BLaER1 (cell line): Measurements from ENCODE around the gene CFAP58.

Experiments
- H3K27ac ChIP-seq: shearing (Covaris generic); formaldehyde crosslinking; 2 replicates; pipeline ENCODE4 v1.8.1; 2022
- H3K27me3 ChIP-seq: shearing (Covaris generic); formaldehyde crosslinking; 2 replicates; pipeline ENCODE4 v1.8.1; 2022
- H3K36me3 ChIP-seq: shearing (Covaris generic); formaldehyde crosslinking; 2 replicates; pipeline ENCODE4 v1.8.1; 2022
- H3K4me1 ChIP-seq: shearing (Covaris generic); formaldehyde crosslinking; 2 replicates; pipeline ENCODE4 v1.8.1; 2022
- H3K4me2 ChIP-seq: shearing (Covaris generic); formaldehyde crosslinking; 2 replicates; pipeline ENCODE4 v1.8.1; 2022
- H3K4me3 ChIP-seq: shearing (Covaris generic); formaldehyde crosslinking; 2 replicates; pipeline ENCODE4 v1.8.1; 2022
- H3K9ac ChIP-seq: shearing (Covaris generic); formaldehyde crosslinking; 2 replicates; pipeline ENCODE4 v1.8.1; 2022
- H3K9me3 ChIP-seq: shearing (Covaris generic); formaldehyde crosslinking; 2 replicates; pipeline ENCODE4 v1.8.1; 2022
- H4K20me1 ChIP-seq: shearing (Covaris generic); formaldehyde crosslinking; 2 replicates; pipeline ENCODE4 v1.8.1; 2022
- Cebpa-rat ChIP-seq: shearing (Covaris generic); IDR thresholded peaks from 2 replicates; pipeline ENCODE4 v1.8.1; 2022

CFAP58 gene

DNA sequence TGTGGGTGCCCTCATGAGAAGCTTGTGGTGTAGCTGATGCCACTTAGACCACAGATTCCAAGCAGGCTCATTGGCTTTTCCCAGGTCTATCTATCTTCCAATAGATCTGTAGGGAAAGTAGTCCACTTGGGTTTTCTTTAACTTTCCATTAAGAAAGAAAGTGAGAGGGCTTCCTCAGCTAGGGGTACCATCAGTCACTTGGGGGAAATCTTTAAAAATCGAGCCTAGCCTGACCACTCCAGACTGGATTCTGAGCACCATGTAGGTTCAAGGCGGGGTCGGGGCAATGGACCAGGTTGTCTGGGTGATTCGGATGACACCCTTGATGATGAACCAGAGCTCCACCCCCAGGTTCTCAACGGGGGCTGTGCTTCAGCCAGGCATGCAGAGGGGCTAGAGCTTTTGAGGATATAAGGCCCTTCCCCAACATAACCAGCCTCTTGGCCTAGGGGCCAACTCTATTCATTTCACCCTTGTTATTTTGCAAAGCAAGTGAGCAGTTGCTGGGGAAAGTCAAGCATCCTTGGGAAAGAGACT, 42.4 kb upstream of the CFAP58 start:
- Histone ChIP-seq H3K4me1 (peaks cover 38% of the 10 kb centered on the region), H3K4me3 (no peak overlapping the region), H3K27ac (no peak overlapping the region), H3K9ac (no peak overlapping the region), H3K36me3 (peaks cover 65% of the 10 kb centered on the region), H4K20me1 (peaks cover 90% of the 10 kb centered on the region), H3K27me3 (no peaks in the 10 kb centered on the region), H3K4me2 (no peak overlapping the region), H3K9me3 (no peaks in the 10 kb centered on the region)
- no peak for TF ChIP-seq Cebpa-rat

DNA sequence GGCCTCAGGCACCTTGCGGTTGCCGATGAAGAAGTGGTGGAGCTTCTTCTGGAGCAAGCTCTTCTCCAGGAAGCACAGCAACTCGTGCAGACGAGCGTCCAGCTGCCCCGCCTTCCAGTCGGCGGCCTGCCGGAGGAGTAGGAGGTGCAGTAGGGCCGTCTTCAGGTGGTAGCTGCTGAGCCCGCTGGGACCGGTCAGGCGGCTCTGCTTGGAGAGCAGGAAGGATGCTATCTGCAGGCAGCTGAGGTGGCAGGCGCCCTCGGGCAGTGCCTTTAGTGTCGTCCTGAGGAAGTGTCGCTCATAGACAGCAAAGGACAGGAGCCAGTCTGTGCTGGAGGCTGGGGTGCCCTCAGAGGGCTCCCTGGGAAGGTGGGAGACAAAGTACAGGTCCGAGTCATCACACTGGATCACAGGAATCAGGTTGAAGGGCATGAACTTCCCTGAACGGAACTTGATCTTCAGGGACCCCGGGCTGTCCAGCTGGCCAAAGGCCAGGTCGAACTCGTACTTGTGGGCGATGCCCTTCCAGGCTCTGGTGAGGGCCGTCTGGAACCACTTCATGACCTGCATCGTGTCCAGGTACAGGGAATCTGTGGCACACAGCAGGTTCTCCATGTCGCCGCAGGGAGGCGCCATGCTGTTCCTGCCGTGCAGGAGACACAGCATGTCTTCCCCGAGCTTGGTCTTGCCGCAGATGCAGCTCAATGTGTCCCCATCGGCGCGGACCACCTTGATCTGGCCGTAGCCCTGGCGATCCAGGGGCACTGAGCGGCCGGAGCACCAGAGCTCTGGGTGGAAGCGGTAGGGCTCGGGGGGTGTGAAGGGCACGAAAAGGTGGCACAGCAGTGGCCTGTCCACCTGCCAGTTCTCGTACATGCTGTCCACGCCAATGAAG, 38.8 kb upstream of the CFAP58 start:
- H3K36me3 ChIP-seq: peaks cover 93% of the 10 kb centered on the region

DNA sequence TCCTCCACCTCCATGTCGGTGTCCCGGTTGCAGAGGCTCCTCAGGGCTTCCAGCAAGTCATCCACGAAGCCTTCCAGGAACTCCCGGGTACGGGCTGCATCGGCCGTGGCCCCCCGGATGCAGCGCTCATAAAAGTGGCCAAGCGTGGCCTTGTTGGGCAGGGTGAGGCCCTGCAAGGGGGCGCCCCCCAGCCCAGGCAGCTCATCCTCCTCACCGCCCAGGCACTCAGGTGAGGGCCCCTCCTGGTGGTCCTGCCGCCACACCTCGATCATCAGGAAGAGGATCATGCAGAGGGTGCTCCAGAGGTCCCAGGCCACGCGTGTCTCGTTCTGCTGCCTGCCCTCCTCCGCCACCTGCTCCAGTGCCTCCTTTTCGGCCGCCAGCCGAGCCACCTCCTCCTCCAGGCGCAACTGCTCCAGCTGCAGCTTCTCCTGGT, 38.1 kb upstream of the CFAP58 start:
- peaks cover 88% of the 10 kb centered on the region for H3K36me3 ChIP-seq

More for the DNA sequence above, 38.8 kb upstream of the CFAP58 start:
- H3K4me1 ChIP-seq: peaks cover 50% of the 10 kb centered on the region
- TF ChIP-seq Cebpa-rat: no peak
- H3K4me3 ChIP-seq: no peak overlapping the region
- no peaks in the 10 kb centered on the region for H3K27me3 ChIP-seq
- H3K9me3 ChIP-seq: no peaks in the 10 kb centered on the region
- H3K27ac ChIP-seq: no peak overlapping the region
- no peak overlapping the region for H3K9ac ChIP-seq
- H3K4me2 ChIP-seq: no peak overlapping the region
- H4K20me1 ChIP-seq: peaks cover 100% of the 10 kb centered on the region

DNA sequence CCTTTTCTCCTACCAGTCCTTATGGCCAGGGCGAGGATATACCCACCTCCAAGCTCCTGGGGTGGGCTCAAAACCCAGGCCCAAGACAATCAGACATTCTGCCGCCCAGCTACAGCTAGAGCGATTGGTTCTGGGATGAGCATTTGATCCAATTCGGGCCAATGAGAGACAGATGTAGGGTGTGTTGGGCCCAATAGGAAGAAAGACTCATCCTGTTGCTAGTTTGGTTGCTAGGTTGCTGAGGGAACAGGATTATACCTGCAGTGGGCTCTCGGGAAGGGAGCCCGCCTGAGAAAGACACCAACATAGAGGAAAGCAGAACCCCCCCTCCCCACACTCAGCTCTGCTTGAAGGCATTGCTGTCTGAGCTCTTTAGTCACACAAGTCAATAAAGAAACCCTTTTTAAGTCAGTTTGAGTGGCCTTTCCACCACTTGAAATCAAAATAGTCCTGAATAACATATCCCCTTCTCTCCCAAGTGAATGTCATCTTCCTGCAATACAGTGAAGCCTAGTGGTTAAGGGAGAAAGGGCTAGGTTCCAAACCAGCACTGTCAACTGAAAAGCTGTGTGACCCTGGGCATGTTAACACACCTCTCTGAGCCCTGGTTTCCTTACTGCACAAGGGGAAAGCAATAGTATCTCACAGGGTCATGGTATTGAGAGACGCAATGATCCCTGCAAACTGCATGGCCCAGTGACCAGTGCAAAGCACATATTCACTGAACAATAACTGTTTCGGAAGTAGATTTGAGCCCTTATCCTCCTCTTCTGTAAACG, 37.1 kb upstream of the CFAP58 start:
- Histone ChIP-seq H3K4me1 (peaks cover 57% of the 10 kb centered on the region), H4K20me1 (peaks cover 100% of the 10 kb centered on the region), H3K36me3 (peaks cover 88% of the 10 kb centered on the region), H3K9ac (no peak overlapping the region), H3K9me3 (no peaks in the 10 kb centered on the region), H3K4me2 (no peak overlapping the region), H3K27ac (no peak overlapping the region), H3K27me3 (no peaks in the 10 kb centered on the region), H3K4me3 (no peak overlapping the region)
- TF ChIP-seq Cebpa-rat: no peak

More for the DNA sequence above, 38.1 kb upstream of the CFAP58 start:
- Histone ChIP-seq H4K20me1 (peaks cover 100% of the 10 kb centered on the region), H3K27ac (no peak overlapping the region), H3K4me1 (peaks cover 50% of the 10 kb centered on the region), H3K9ac (no peak overlapping the region), H3K4me3 (no peak overlapping the region), H3K9me3 (no peaks in the 10 kb centered on the region), H3K27me3 (no peaks in the 10 kb centered on the region), H3K4me2 (no peak overlapping the region)
- no peak for TF ChIP-seq Cebpa-rat

DNA sequence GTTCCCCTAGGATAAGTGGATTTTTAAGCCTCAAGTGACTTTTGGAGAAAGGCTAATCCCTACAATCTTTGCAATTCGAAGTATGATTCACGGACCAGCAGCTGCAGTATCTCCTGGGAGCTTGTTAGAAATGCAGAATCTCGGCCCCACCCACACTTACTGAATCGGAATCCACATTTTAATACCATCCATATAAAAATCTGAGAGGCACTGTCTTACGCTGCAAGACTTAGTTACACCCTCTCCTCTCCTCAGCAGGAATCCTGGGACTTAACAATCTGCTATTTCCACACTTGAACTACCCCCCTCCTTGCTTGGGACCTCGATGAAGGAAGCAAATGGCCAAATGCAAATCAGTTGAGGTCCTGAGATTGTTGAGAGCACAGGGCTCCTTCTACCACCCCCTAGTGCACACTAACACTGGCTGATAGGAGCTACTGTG, 36.3 kb upstream of the CFAP58 start:
- no peak overlapping the region for H3K9ac ChIP-seq
- TF ChIP-seq Cebpa-rat: no peak
- H3K27me3 ChIP-seq: no peaks in the 10 kb centered on the region
- H3K4me2 ChIP-seq: peak overlapping the region; percentile 45
- H3K4me3 ChIP-seq: no peak overlapping the region
- no peak overlapping the region for H3K27ac ChIP-seq
- H3K4me1 ChIP-seq: peaks cover 62% of the 10 kb centered on the region
- H4K20me1 ChIP-seq: peaks cover 100% of the 10 kb centered on the region
- no peaks in the 10 kb centered on the region for H3K9me3 ChIP-seq
- H3K36me3 ChIP-seq: peaks cover 80% of the 10 kb centered on the region

DNA sequence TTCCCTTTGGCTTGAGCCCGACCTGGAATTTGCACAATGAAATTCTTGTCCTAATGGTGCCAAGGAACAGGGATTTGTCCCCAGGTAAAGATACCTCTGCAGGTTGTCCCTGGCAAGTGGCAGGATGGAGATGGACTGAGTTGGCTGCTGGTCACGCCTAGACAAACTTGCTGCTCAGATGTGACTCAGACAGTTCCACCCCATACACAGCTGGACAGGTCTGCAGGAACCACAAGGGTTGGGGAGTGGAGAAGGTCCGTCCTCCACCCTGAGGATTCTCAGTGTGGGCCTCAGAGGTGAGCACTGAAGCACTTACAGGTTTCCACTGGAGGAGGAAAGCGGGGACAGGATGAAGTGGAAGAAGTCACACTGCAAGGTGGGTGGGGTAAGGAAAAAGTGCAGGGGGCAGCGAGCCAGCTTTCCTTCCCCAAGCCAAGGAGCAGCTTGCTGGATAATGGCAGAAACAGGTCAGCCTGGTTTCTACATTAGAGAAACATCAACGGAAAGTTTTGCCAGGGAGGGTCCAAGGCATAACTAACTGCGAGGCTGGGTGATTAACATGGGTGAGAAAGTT, 35.8 kb upstream of the CFAP58 start:
- Histone ChIP-seq H3K36me3 (peaks cover 75% of the 10 kb centered on the region), H3K27me3 (no peaks in the 10 kb centered on the region), H3K4me1 (peaks cover 62% of the 10 kb centered on the region), H4K20me1 (peaks cover 100% of the 10 kb centered on the region), H3K27ac (no peak overlapping the region), H3K4me2 (peak overlapping the region; percentile 45), H3K4me3 (no peak overlapping the region), H3K9me3 (no peaks in the 10 kb centered on the region), H3K9ac (no peak overlapping the region)
- no peak for TF ChIP-seq Cebpa-rat

DNA sequence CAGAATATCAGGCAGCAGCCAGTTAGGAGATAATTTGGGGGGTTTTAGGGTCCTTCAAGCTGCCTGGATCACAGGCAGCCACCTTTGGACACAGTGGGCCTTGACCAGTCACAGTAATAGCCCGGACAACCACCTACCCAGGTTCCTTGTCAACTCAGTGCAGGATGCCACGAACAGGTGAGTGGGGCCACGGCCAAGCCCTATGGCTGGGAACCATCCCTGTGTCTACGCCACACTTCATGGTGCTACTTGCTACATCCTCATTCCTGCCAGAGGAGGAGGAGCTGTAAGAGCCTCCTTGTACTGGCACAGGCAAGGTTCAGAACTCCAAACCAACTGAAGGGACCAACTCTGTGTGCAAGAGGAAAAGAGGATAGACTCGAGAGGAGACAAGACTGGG, 35.3 kb upstream of the CFAP58 start:
- H3K27ac ChIP-seq: no peak overlapping the region
- TF ChIP-seq Cebpa-rat: no peak
- no peaks in the 10 kb centered on the region for H3K9me3 ChIP-seq
- peak overlapping the region; percentile 45 for H3K4me2 ChIP-seq
- no peaks in the 10 kb centered on the region for H3K27me3 ChIP-seq
- H3K9ac ChIP-seq: no peak overlapping the region
- no peak overlapping the region for H3K4me3 ChIP-seq
- peaks cover 100% of the 10 kb centered on the region for H4K20me1 ChIP-seq
- peaks cover 65% of the 10 kb centered on the region for H3K4me1 ChIP-seq
- H3K36me3 ChIP-seq: peaks cover 70% of the 10 kb centered on the region

DNA sequence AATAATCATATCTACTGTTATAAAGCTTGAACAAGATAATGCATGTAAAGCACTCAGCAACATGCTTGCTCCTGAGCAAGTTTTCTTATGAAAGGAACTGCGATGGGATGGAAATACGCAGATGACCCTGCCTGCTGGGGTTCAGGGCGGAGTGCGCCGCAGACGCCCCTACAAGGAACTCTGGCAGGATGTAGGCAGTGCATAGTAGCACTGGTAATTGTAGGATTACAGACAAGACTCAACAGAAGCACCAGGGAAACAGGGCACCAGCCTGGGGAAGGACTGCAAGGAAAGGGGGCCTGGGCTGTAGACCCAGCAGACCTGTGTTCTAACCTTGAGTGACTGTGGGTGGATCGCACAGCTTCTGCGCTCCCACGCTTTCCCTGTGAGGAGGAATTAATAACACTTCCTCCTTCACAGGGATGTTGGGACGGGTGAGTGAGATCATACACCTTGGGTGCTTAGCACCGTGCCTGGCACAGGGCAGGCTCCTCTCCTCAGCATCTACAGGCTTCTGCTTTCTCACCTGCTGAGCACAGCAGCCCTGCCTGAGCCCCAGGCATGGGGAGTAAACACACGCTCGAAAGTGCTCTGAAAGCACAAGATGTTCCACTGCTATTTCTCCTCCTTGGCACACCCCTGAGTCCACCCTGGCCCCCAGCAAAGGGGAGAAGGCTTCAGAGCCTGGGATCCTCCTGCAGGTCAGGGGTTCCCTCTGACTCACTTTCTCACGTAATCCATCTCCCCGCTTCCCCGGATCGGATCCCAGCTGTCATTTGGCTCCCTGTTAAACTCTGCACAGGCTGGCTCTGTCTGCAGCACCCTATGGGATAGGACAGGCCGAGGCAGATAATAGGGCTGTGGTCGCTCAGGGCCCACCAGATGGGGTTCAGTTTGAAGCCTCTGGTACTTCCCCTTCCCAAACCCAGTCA, 34.6 kb upstream of the CFAP58 start:
- Histone ChIP-seq H3K36me3 (peaks cover 62% of the 10 kb centered on the region), H3K9me3 (no peaks in the 10 kb centered on the region), H3K4me1 (peaks cover 73% of the 10 kb centered on the region), H3K4me3 (no peak overlapping the region), H3K27ac (peak overlapping the region; percentile 59), H4K20me1 (peaks cover 100% of the 10 kb centered on the region), H3K27me3 (no peaks in the 10 kb centered on the region), H3K4me2 (peak overlapping the region; percentile 22), H3K9ac (no peak overlapping the region)
- TF ChIP-seq Cebpa-rat: no peak

DNA sequence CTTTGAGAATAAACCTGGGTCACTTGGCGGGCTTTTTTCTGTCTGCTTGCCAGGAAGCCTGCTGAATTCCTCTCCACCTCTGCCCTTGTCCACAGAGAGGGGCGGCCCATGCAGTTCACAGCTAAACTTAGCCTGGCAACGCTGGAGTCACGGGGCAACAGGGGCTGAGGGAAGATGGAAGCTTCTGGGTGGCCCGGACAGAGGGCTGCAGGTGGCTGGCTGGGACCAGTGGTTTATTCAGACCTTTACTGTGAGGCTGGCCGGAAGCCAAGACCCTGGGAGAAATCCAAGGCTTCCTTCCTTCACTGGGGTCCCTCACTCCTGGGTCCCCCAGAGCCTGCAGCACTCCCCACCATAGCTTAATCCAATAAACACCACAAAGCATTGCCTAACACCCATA, 32.4 kb upstream of the CFAP58 start:
- peak overlapping the region; percentile 89 for H3K27ac ChIP-seq
- TF ChIP-seq Cebpa-rat: no peak
- peak overlapping the region; percentile 97 for H3K4me2 ChIP-seq
- H3K9ac ChIP-seq: no peak overlapping the region
- H4K20me1 ChIP-seq: peaks cover 100% of the 10 kb centered on the region
- peaks cover 94% of the 10 kb centered on the region for H3K4me1 ChIP-seq
- peaks cover 59% of the 10 kb centered on the region for H3K36me3 ChIP-seq
- no peaks in the 10 kb centered on the region for H3K27me3 ChIP-seq
- no peak overlapping the region for H3K4me3 ChIP-seq
- H3K9me3 ChIP-seq: no peaks in the 10 kb centered on the region
